IPS-15b (cell line): ENCODE measurements around the gene TBC1D10A.

Experiments used
- H3K27me3 ChIP-seq: one replicate; pipeline ENCODE4 v1.6.1; 2013; ENCODE audit warnings: low read length; ENCODE audit not compliant: control insufficient read depth, insufficient read depth
- H3K36me3 ChIP-seq: one replicate; pipeline ENCODE4 v1.6.1; 2013; ENCODE audit warnings: low read length; ENCODE audit not compliant: control insufficient read depth, insufficient read depth
- H3K4me1 ChIP-seq: one replicate; pipeline ENCODE4 v1.6.1; 2013; ENCODE audit warnings: mild to moderate bottlenecking, low read length; ENCODE audit not compliant: control insufficient read depth, insufficient read depth
- H3K4me3 ChIP-seq: one replicate; pipeline ENCODE4 v1.5.1; 2013; ENCODE audit warnings: low read depth, low read length
- H3K9ac ChIP-seq: one replicate; pipeline ENCODE4 v1.6.1; 2013; ENCODE audit warnings: low read depth, mild to moderate bottlenecking, low read length
- H3K9me3 ChIP-seq: one replicate; pipeline ENCODE4 v1.6.1; 2013; ENCODE audit warnings: mild to moderate bottlenecking, low read length; ENCODE audit not compliant: control insufficient read depth, insufficient read depth

TBC1D10A gene

GRCh38 chr22:30326706-30327362 lies at the start of gene TBC1D10A:
TSS of gene TBC1D10A (minus strand) at chr22:30326941. CDS start at chr22:30326881, 60 bp downstream.
- Histone ChIP-seq H3K4me1 (peaks cover 10% of the 10 kb centered on the region), H3K9me3 (no peaks in the 10 kb centered on the region), H3K27me3 (no peaks in the 10 kb centered on the region), H3K36me3 (peaks cover 5% of the 10 kb centered on the region), H3K9ac (peak within 1 kb of the TSS; percentile 60), H3K4me3 (peak within 1 kb of the TSS; percentile 82)

- Histone ChIP-seq H3K4me1 (no peaks in the 10 kb centered on the region), H3K4me3 (no peak overlapping the region), H3K9me3 (no peaks in the 10 kb centered on the region), H3K27me3 (no peaks in the 10 kb centered on the region), H3K9ac (no peak overlapping the region), H3K36me3 (peaks cover 10% of the 10 kb centered on the region)
Observed at GRCh38 chr22:30375312-30375849, 48.6 kb upstream of the TBC1D10A start.

- Histone ChIP-seq H3K9me3 (no peaks in the 10 kb centered on the region), H3K4me3 (no peak overlapping the region), H3K9ac (peak overlapping the region; percentile 26), H3K27me3 (no peaks in the 10 kb centered on the region), H3K36me3 (peaks cover 8% of the 10 kb centered on the region), H3K4me1 (no peaks in the 10 kb centered on the region)
Observed at GRCh38 chr22:30373331-30374325, 46.9 kb upstream of the TBC1D10A start.

- Histone ChIP-seq H3K9ac (no peak overlapping the region), H3K4me3 (no peak overlapping the region), H3K4me1 (no peaks in the 10 kb centered on the region), H3K9me3 (no peaks in the 10 kb centered on the region), H3K36me3 (peaks cover 8% of the 10 kb centered on the region), H3K27me3 (no peaks in the 10 kb centered on the region)
Observed at GRCh38 chr22:30372915-30373314, 46.2 kb upstream of the TBC1D10A start.

- Histone ChIP-seq H3K9me3 (no peaks in the 10 kb centered on the region), H3K27me3 (no peaks in the 10 kb centered on the region), H3K9ac (no peak overlapping the region), H3K4me1 (no peaks in the 10 kb centered on the region), H3K36me3 (peaks cover 5% of the 10 kb centered on the region), H3K4me3 (no peak overlapping the region)
Observed at GRCh38 chr22:30371981-30372380, 45.2 kb upstream of the TBC1D10A start.

- no peak overlapping the region for H3K4me3 ChIP-seq
- no peaks in the 10 kb centered on the region for H3K27me3 ChIP-seq
- no peaks in the 10 kb centered on the region for H3K9me3 ChIP-seq
- H3K9ac ChIP-seq = no peak overlapping the region
- H3K36me3 ChIP-seq = no peaks in the 10 kb centered on the region
- no peaks in the 10 kb centered on the region for H3K4me1 ChIP-seq
Observed at GRCh38 chr22:30371321-30371720, 44.6 kb upstream of the TBC1D10A start.

- no peak overlapping the region for H3K9ac ChIP-seq
- no peaks in the 10 kb centered on the region for H3K4me1 ChIP-seq
- no peak overlapping the region for H3K4me3 ChIP-seq
- no peaks in the 10 kb centered on the region for H3K9me3 ChIP-seq
- no peaks in the 10 kb centered on the region for H3K27me3 ChIP-seq
- peaks cover 5% of the 10 kb centered on the region for H3K36me3 ChIP-seq
Observed at GRCh38 chr22:30370641-30371230, 44.0 kb upstream of the TBC1D10A start.

GRCh38 chr22:30368420-30368819 lies 41.7 kb upstream of the TBC1D10A start:
- no peak overlapping the region for H3K4me3 ChIP-seq
- H3K36me3 ChIP-seq = peaks cover 10% of the 10 kb centered on the region
- H3K9ac ChIP-seq = no peak overlapping the region
- H3K4me1 ChIP-seq = no peaks in the 10 kb centered on the region
- no peaks in the 10 kb centered on the region for H3K27me3 ChIP-seq
- no peaks in the 10 kb centered on the region for H3K9me3 ChIP-seq

GRCh38 chr22:30365891-30366290 lies 39.1 kb upstream of the TBC1D10A start:
- H3K4me1 ChIP-seq = peaks cover 8% of the 10 kb centered on the region
- H3K4me3 ChIP-seq = no peak overlapping the region
- H3K9ac ChIP-seq = no peak overlapping the region
- H3K27me3 ChIP-seq = no peaks in the 10 kb centered on the region
- H3K36me3 ChIP-seq = peaks cover 10% of the 10 kb centered on the region
- H3K9me3 ChIP-seq = no peaks in the 10 kb centered on the region

GRCh38 chr22:30362651-30363281 lies 36.0 kb upstream of the TBC1D10A start:
- no peaks in the 10 kb centered on the region for H3K9me3 ChIP-seq
- H3K4me1 ChIP-seq = peaks cover 12% of the 10 kb centered on the region
- H3K36me3 ChIP-seq = peaks cover 10% of the 10 kb centered on the region
- H3K27me3 ChIP-seq = no peaks in the 10 kb centered on the region
- no peak overlapping the region for H3K4me3 ChIP-seq
- no peak overlapping the region for H3K9ac ChIP-seq
